Activated gamma-delta T cell treated with anti-CD3 and anti-CD28 coated beads, Interleukin-2, amount 50 U/mL, for 16 hours (primary cell): ENCODE measurements around the gene TEP1.
"Not testable (repeated sequence)": the region's sequence is repeated elsewhere in the genome, so short reads cannot be mapped to it uniquely, and the experiment has no call there.

Experiments
- DNase-seq: peaks from one replicate; pipeline ENCODE4 v3.0.0-alpha.2; 2020; ENCODE audit warnings: low read depth

Gene TEP1

DNA sequence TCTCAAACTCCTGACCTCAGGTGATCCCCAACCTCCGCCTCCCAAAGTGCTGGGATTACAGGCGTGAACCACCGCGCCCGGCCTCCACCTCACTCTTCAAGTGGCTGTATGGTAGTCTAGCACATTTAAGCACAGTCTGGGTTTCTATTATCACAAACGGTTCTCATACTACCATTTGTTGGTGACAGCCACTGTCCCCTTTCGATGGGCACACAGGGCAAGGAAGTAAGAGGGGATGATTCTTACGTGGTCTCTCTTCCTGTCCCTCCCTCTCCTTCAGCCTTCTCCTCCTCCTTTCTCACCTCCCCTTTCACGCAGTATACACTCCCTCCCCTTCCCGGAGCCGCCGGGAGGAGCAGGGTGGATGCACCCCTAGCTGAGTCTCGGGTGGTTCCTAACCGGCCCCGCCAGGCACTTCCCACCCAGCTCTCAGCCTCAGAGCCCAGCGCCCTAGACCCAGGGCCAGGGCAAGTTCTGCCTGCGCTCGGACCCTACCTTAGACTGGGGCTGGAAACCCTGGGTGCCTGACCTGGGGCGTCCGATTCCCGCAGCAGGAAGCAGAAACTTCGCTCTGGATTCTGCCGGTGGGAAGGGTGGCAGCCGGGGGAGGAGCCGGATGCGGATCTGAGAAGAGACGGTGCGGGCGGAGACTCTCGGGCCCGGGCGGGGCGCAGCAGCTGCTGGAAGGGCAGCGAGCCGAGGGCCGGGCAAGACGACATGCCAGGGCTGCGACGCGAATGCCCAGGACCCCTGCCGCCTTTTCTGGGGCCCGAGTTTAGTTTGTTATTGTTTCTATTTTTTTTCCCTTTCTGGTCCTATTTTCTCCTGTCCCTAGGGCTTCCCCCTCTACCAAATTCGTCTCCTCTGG lies at the start of gene TEP1:
Gene TEP1, minus strand, starts transcription at position 626 of the 868 bp plus-strand sequence. CDS start 5,062 bp downstream, outside the sequence.
- peak; percentile 52 for DNase-seq

DNA sequence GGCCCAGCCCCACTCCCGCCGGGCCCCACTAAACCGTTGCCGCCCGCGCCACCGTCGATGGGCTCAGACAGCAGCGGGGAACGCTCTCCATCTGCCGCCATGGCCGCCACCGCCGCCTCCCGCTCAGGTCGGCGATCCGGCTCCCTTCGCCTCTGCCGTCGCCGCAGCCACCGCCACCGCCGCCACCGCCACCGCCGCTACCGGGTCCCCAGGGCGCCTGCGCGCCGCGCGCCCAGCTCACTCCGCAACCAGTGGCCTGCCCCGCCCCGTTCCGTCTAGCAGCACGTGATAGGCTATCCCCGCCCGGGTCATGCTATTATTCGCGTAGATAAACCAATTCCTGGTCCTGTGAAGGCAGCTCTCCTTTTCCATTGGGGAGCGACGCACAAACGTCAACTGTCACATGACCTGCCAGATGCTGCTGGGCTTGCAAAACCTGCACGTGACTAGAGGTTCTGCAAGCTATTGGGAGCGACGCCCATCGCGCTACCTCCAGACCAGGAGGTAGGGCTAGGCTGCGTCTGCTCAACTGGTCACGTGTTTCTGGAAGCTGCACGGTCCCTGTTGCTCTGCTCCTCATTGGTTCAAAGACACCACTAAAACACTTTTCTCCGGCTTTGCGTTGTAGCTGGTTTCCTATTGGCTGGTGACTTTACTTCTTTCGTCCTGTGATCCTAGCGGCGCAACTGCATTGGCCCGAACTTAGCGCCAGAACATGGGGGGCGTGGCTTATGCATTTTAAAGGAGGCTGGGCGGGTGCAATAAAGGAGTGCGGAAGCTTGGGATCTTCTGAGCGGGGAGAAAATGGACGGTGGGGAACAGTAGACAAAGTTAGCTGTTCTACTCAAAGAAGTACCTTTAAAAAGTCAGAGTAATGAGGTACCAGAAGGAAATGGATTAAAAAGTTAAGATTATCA lies 48.2 kb upstream of the TEP1 start, which contains the start of gene PIP4P1:
Gene PIP4P1, minus strand, starts transcription at position 210 of the 917 bp plus-strand sequence. Its CDS starts 109 bp downstream, at position 101.
- DNase-seq: peak; percentile 98

DNA sequence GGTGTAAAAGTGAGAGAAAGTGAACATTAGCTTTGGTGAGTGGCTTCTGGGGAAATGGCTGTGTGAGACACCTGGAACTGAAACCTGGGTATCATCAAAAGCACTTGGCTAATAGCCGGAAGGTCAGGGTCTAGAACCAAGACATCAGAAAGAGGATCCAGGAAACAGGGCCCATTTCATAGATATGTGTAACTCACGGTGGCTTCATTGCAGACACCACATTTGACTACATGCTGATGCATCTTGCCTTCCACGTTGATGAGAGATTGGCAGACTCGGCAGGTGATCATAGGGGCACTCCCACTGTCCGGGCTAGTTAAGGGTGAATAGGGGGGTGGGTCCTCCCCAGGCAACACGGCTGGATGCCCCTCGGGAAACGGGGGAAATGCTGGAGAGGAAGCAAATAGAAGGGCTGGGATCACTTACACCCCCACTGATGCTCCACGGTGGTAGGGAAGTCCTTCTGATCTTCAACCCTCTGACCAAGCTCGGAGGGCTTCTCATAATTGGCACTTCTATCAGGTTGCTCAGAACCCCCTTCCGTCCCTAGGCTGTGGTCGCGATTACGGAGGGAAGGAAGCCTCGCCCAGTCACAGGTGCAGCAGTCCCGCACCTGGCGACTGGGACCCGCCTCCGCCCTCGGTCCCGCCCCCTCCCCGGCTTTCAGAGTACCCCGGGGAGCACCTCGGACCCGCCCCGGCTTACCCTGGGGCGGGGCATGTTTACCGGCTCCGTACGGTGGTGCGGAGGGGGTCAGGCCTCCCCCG lies 47.3 kb upstream of the TEP1 start:
- no peak for DNase-seq

DNA sequence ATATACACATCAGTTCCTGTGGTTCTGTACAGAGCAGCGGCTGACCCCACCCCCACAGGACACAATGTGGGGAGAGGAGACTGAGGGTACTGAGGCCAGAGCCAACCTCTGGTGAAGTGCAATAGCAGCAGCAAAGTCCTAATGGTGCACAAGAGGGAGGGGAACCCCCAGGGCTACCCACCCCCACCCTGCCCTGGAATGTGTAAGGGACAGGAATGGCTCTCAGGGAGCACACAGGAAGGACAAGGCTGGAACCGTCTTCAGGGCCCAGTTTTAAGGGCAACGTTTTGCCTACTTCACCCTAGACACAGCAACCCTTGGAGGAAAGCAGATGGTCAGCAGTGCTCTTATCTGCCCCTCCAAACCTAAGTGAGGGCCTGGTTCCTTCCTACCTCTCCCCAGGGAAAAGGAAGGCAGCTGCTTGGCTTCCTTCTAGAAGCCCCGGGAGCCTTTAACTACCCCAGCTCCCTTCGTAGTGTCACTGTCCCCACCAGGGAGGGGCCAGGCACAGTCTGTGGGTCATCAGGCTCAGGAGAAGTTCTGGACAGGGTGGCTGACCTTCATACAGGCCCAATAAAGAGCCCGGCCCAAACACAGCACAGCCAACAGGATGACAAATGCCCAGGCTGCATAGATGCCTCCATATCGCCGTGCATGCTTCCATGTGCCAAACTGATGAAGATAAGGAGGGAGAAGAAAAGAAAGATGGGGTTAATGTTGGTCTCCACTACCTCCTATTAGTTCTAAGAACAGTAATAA lies 44.9 kb upstream of the TEP1 start:
- no peak for DNase-seq

DNA sequence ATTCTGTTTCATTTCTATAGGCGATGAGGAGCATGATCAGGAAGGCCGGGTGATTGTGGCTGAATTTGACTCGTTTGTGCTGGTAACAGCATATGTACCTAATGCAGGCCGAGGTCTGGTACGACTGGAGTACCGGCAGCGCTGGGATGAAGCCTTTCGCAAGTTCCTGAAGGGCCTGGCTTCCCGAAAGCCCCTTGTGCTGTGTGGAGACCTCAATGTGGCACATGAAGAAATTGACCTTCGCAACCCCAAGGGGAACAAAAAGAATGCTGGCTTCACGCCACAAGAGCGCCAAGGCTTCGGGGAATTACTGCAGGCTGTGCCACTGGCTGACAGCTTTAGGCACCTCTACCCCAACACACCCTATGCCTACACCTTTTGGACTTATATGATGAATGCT lies 43.7 kb upstream of the TEP1 start:
- no peak for DNase-seq

DNA sequence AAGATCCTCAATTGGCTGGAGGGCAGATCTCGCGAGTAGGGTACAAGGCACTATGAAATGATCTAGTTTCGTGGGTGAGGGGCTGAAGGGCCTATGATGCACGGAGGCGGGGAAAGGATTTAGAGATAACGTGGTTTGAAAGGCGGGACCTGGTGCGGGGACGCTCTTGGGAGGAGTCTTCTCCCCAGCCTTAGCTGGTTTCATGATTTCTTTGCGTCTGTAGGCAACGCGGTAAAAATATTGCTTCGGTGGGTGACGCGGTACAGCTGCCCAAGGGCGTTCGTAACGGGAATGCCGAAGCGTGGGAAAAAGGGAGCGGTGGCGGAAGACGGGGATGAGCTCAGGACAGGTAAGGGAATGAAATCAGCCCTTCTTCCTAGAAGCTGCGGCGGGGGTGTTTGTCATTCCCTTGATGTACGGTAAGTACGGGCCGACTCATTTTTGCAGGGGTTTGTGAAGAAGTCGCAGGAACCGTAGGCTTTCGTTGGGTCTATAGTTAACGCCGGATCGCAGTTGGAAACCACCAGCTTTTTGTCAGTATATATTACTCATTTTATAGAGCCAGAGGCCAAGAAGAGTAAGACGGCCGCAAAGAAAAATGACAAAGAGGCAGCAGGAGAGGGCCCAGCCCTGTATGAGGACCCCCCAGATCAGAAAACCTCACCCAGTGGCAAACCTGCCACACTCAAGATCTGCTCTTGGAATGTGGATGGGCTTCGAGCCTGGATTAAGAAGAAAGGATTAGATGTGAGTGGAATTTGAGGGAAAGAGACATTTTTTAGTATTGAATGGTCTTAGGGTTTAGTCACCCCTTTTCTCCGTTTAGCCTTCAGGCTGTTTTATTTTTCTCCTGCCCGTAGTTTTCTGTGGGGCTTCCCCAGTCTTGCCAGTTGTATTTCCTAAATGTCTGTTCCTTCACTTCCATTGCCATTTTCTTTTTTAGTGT lies 42.3 kb upstream of the TEP1 start:
- DNase-seq: no peak

DNA sequence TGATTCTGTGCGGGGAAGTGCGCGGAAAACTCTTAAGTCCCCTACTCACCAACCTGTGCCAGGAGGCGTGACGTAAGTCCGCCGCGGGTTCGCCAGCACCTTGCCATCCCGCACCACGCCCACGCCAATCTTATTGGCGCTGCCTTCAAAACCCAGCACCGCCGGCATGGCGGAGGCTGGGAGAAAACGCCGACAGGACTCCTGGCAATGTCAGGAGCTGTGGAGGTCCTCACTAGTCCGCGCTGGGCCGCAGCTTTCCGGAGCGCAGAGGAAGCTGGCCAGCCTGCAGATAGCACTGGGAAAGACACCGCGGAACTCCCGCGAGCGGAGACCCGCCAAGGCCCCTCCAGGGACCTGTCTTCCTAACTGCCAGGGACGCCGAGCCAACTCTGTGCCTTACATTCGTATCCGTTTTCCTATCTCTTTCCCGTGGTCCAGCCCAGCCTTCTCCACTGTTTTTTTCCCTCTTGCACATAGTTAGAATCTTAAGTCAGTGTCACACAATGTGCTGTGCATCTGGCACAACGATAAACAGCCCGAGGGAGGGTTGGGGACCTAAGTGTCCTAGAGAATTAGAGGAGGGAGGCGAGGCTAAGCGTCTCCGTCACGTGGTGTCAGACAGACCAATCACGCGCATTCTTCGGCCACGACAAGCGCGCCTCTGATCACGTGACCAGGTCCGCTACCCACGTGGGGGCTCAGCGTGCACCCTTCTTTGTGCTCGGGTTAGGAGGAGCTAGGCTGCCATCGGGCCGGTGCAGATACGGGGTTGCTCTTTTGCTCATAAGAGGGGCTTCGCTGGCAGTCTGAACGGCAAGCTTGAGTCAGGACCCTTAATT lies 41.4 kb upstream of the TEP1 start, which contains the start of the genes APEX1 and OSGEP:
Gene APEX1, plus strand, starts transcription at position 711 of the 839 bp plus-strand sequence. CDS start 420 bp downstream, outside the sequence.
Gene OSGEP, minus strand, starts transcription at position 297 of the 839 bp plus-strand sequence. Its CDS starts 129 bp downstream, at position 168.
- peak; percentile 97 for DNase-seq

DNA sequence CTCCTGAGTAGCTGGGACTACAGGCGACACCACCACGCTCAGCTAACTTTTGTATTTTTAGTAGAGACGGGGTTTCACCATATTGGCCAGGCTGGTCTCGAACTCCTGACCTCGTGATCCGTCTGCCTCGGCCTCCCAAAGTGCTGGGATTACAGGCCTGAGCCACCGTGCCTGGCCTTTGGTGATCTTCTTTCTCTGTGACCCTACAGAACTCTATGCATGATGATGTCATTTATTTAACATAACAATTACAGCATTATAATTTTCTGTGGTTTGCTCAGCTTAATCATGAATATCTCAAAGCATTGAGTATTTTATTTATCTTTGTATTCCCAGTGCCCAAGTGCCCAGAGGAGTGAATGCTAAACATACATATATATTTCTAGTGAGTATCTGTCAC lies 39.5 kb upstream of the TEP1 start:
- not testable (repeated sequence) for DNase-seq

DNA sequence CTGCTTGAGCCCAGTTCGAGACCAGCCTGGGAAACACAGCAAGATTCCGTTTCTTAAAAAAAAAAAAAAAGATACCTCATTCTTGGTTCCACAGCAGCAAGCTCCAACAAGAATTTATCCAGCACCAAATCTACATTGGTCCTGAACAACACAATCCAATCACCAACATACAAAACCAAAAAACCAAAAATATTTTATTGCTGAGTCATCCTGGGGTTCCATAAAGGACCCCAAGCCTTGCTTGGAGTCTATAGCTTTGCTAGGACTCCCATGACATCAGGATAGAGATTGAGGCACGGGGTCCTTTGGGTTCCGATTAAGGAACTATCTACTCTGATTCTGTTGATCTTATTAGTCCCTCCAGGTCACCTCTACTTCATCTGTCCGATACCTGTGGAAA lies 33.6 kb upstream of the TEP1 start:
- DNase-seq: no peak

DNA sequence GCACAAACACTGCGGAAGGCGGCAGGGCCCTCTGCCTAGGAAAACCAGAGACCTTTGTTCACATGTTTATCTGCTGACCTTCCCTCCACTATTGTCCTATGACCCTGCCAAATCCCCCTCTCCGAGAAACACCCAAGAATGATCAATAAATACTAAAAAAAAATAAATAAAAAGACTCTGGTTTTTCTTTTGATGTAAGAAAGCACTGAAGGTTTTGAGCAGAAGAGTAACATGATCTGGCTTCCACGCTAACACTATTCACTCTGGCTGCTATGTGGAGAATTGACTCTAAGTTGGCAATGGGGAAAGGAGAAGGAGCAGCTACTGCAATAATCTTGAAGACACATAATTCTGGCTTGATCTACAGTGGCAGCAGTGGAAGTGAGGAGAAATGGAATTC lies 30.3 kb upstream of the TEP1 start:
- DNase-seq: not testable (repeated sequence)

DNA sequence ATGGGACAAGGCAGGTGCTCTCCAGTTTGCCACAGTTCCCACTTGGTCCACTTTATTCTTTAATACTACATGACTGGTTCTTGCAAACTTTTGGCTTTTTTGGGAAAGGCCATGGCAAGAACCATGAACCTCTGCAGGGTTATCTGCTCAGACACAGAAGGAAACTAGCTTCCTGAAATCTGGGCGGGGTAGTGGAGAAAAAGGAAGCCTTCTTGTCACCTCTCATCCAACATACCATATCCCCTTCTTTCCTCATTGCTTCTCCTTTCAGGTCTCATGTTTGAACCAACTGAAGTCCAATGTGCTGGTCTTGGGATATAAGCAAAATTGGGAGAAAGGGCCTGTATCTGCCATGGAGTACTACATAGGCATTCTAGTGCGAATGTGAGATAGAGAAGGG lies 28.2 kb upstream of the TEP1 start:
- DNase-seq: no peak

DNA sequence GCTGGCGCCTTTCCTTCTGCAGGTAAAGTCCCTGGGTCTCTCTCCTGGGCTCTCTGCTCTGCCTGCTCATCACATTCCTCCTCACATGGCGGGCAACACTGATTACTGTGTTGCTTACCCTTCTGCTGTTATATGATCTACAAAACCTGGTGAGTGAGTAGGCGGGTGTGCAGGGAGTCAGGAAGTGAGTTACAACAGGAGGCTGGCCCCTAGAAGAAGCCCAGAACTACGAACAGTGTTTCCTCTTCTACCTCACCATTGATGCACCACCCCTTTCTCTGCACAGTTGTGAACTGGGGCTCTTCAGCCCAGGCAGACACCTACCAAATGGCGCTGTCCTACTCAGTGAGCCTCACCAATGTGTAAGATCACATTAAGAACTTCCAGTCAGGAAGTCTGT lies 27.6 kb upstream of the TEP1 start:
- DNase-seq: no peak

DNA sequence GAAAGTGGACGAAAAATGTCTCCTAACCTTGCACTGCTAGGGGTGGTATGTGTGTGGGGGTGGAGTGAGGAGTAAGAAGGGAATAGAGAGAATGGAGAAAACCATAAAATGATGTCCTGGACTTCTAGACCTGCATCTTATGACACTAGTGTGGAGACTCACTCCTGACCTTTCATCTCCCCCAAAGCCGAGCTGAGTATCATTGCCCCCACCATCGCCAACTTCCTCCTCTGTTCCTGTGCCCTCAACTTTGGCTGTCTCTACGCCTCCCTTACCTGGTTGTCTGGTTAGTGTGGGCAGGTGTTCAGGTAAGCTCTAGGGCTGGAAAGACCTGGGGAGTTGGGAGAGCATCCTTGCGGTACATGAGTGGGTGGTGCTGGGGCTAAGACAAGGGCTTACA lies 27.2 kb upstream of the TEP1 start:
- no peak for DNase-seq

DNA sequence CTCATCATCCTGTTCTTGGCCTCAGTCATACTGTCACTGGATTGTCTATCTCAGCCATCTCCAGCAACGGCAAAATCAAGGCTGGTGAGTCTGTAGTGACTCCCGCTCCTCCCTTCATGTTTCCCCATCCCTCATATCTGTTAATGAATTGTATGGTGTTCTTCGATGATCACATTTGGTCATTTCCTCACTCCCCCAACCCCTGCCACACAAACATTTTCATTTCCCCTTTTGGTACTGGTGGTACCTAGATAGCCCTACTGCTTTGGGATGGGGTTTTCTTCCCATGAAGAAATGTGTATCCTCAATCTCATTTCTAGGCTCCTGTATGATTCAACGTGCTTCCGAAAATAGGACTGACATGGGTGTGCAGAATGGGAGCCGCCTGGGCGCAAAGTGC lies 25.4 kb upstream of the TEP1 start:
- no peak for DNase-seq

DNA sequence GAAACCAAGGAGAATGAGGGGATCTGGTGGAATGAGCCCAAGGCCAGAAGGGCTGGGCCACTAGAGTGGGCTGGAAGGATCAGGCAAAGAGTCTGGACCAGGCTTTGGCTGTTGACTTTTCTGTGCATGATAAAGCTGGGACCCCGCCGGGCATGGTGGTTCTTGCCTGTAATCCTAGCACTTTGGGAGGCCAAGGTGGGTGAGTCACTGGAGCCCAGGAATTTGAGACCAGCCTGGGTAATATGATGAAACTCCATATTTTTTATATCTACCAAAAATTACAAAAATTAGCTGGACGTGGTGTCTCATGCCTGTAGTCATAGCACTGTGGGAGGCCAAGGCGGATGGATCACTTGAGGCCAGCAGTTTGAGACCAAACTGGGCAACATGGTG lies 23.1 kb upstream of the TEP1 start:
- no peak for DNase-seq

DNA sequence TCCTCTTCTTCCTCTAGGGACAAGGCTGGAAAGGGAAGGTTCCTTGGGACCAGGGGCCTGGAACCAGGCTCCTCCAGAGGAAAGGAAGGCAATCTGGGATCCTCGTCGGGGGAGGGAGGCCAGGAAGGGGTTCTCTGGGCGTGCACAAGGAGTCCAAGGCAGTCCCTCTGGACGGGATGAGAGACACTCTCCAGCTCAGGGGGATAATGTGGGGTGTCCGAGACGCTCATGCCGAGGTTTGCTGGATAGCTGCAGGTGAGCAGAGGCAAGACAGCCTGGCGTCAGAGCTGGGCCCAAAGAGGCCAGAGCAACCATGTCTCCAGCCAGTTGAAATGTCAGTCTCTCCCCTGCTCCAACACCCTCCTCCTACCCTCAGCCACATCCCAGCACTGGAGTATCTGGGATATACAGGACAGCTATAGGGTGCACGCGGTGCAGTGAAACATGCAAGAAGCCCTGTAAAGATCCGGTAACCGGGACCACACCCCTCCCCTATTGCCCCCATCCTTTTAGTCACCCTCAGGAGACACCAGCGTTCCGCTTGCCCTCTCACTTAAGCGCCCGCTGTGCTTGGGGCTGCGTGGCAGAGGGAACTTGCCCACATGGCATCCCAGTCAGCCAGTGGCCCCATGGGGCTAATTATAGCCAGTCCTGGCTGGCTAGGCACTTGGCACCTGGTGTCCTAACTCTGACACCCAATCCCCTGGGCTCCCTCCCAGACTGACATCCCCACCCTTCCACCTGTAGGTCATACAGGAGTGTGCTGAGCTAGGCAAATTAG lies 22.5 kb upstream of the TEP1 start, which contains the start of gene KLHL33:
Gene KLHL33, minus strand, starts transcription at position 585 of the 781 bp plus-strand sequence. Its CDS starts 355 bp downstream, at position 230.
- no peak for DNase-seq

DNA sequence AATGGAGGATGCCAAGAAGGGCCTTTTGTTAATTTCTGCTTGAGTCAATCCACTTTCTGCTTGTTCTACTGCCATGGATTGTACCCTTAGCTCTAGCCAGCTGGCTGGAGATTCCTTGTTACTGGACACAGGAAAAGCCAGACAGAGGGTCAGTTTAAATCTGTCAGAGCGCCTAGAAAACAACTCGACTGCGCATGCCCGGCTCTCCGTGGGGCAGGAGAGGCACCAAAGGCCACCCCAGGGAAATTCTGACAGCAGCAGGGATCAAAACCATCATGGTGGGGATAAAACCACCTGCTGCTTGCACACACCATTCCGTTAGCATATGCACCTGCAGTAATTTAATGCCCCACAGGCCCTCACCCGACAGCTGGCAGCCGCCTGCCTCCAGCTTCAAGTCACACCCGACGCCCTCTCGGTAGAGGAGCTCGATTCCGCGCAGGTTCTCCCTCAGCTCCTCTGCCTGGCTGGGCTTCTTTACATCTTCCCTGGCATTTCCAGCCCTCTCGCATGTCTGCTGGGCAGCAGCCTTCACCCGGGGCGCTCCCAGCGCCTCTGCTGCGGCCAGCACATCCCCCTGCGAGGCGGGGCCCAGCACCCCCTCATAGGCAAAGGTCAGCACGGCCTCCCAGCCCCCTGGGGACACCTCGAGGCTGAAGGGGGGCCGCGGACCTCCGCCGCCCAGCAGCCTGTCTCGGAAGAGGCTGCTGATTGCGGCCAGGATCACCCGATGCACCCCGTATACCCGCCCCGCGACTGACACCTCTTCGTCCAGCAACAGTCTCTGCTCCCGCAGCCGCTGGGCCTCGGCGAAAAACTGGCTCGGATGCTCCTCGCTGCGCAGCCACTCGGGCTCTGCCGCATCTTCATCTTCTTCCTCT lies 21.6 kb upstream of the TEP1 start:
- no peak for DNase-seq
